AG10803 (cell line): ENCODE results near the gene MCTP1.

Source experiments
- DNase-seq: peaks from one replicate; pipeline ENCODE4 v3.0.0; 2010; ENCODE audit warnings: low read depth
- H3K4me3 ChIP-seq: 2 replicates; pipeline ENCODE4 v1.5.1; 2011; ENCODE audit warnings: mild to moderate bottlenecking, low read length, control low read depth
- TF ChIP-seq, protein P1 (sequence below): conservative IDR thresholded peaks from 2 replicates; pipeline ENCODE4 v1.5.1; 2011; ENCODE audit warnings: mild to moderate bottlenecking, low read length, control low read depth, inconsistent platforms

The MCTP1 gene

DNA sequence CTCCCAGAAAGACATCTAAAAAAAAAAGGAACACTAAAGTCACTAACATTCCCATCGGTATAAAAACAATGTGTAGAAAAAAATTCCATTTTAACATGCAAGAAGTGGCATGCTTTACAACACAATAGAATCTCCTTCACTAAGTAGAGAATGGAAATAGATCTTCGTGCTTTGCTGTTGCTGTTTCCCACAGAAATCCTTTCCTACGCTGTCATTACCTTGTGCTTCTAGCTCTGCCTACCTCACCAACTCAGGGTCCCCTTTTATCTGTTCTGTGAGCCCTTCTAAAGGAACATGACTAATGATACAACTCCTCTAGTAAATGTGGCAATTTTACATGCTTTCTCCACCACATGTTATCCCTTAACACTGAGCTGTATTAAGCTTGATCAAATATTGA is 202.9 kb downstream of the MCTP1 start:
- TF ChIP-seq, protein P1, sequence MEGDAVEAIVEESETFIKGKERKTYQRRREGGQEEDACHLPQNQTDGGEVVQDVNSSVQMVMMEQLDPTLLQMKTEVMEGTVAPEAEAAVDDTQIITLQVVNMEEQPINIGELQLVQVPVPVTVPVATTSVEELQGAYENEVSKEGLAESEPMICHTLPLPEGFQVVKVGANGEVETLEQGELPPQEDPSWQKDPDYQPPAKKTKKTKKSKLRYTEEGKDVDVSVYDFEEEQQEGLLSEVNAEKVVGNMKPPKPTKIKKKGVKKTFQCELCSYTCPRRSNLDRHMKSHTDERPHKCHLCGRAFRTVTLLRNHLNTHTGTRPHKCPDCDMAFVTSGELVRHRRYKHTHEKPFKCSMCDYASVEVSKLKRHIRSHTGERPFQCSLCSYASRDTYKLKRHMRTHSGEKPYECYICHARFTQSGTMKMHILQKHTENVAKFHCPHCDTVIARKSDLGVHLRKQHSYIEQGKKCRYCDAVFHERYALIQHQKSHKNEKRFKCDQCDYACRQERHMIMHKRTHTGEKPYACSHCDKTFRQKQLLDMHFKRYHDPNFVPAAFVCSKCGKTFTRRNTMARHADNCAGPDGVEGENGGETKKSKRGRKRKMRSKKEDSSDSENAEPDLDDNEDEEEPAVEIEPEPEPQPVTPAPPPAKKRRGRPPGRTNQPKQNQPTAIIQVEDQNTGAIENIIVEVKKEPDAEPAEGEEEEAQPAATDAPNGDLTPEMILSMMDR = no peak
- no peak overlapping the region for H3K4me3 ChIP-seq
- DNase-seq = peak; percentile 12

DNA sequence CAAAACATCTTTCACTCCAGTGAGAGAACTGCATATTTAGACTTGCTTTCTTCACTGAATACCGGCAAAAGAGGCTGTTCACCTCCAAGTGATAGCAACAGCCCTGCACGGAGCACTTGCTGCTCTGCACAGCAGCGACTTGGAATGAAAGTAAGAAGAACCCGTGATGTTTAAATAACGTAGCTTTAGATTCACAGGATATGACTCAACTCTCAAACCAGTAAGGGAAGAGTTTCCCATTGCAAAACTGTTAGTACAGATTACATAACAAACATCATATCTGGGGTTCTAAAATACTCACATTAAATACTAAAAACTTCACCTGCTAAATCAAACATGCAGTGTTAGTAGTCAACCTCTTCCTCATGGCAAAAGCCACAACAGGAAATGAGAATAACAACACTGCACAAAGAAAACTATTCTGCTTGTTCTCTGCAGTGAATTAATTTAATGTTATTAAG is 203.4 kb downstream of the MCTP1 start:
- DNase-seq = peak; percentile 62
- TF ChIP-seq, protein P1 = no peak
- no peak overlapping the region for H3K4me3 ChIP-seq

DNA sequence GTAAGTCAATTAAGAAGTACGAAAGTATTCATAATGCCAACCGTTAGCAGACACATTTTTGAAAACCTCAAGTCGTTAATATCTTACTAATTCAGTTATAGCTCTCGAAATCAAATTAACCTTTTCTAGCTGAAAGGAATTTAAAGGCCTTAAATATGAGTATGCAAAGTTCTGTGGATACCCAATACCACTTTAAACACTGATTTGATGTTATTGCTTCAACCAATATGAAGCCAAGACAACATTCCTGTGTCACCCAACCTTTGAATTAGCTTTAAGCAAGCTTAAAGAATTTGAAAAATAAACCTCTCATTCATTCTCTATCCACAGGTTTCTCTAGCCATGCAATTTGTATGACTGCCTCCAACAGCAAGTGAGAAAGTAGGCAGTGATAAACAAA is 204.5 kb downstream of the MCTP1 start:
- H3K4me3 ChIP-seq = no peak overlapping the region
- TF ChIP-seq, protein P1 = no peak
- DNase-seq = no peak

DNA sequence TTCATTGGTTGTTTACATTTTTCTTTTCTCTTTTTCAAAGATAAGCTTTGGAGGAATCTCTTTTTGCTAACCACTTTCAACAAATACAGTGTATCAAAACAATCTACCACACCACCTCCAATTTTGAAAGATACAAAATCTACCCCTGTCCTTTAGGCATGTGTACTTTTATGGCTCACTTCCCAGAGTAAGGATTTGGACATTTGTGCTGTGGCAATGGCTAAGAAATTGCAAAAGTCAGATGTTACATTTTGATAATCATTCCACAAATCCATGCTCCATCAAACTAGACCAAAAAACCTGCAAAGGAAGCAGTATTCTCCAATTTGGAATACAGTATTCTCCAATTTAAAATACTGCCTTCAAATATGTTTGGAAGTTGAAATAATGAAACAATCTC is 204.9 kb downstream of the MCTP1 start:
- no peak overlapping the region for H3K4me3 ChIP-seq
- DNase-seq = no peak
- TF ChIP-seq, protein P1 = no peak

DNA sequence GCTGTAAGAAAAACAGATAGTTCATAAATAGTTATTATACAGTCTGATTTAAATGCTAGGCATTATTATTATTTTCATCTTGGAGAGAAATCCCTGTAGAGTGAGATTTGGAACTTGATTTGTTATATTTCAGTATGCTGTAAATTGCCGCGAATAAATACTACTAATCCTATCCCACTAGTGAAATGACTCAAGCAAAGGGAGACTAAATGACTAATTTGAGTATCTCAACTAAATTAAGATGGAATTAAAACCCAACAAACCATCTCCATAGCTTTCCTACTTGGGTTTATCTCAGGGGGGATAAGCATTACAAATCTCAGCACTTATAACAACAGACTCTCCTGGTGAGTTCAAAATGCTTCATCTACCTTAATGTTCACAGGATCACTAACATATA is 206.0 kb downstream of the MCTP1 start:
- TF ChIP-seq, protein P1 = no peak
- no peak for DNase-seq
- no peak overlapping the region for H3K4me3 ChIP-seq

DNA sequence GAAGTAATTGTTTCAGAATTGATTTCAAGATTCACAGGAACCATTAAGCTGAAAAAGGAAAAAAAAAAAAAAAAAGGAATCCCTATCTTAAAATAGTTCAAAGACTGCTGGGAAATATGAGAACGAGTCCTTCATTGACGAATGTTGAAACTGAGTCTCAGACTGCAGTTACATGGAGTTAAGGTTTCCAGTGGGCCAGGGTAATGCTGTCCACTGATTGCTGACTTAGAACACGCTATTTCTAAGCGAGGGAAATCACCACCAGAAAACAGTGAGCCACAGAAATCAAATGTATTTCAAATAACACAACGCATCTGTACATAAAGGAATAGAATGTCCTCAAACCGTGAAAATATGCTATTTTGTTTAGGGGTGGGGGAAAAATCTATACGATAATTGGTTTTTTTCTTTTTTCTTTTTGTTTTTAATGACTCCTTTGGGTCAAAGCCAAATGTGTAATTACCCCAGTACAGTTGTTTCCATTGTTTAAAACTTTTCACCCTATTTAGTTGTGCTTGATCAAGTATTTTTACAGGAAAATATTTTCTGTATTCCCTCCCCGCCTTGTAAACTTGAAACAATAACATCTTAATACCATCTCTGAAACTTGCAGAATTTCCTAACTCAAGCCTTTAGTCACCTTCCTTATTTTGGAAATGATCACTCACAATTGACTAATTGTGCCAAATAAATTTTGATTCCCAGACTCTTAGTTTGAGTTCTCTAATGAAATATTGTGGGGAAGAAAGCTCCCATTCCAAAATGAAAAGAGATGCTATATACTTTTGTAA is 208.3 kb downstream of the MCTP1 start:
- no peak for DNase-seq
- TF ChIP-seq, protein P1 = no peak
- no peak overlapping the region for H3K4me3 ChIP-seq

DNA sequence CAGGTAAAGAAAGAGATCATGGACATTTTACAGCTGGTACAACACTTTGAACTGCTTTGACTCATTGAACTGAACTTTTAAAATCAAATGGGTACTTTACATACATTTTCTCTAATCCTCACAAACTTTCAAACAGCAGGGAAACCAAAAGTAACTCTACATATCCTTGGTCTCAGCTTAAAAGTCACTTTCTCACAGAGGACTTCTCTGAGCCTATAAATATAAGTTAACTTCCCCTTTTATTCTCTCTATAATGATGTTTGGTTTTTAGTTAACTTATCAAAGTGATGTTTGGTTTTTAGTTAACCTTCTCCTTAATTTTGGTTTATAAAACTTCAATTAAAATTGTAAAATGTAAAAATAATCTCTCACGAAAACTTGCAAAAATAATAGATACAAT is 209.8 kb downstream of the MCTP1 start:
- TF ChIP-seq, protein P1 = no peak
- DNase-seq = no peak
- H3K4me3 ChIP-seq = no peak overlapping the region
